Testis (tissue), 3 donors: ENCODE data around the gene LRRC7. TPM values are rescaled to one million over a fixed set of nuclear protein-coding genes. Genes with fewer than 3 reads are reported as not detected.

Source experiments
- DNase-seq: peaks from one replicate; pipeline ENCODE4 v3.0.0-alpha.2; 2019
- H3K27ac ChIP-seq, 2 donors: fragments of 200-600 bp; sonication (generic); one replicate each; pipeline ENCODE4 v1.5.1; 2019
- H3K27me3 ChIP-seq: fragments of 200-600 bp; sonication (generic); one replicate; pipeline ENCODE4 v1.5.1; 2019
- H3K36me3 ChIP-seq: fragments of 200-600 bp; sonication (generic); one replicate; pipeline ENCODE4 v1.5.1; 2017; ENCODE audit warnings: low read depth; ENCODE audit errors: missing control alignments
- H3K4me1 ChIP-seq: fragments of 200-600 bp; sonication (generic); one replicate; pipeline ENCODE4 v1.5.1; 2019
- H3K4me3 ChIP-seq, 2 donors: fragments of 200-600 bp; sonication (generic); one replicate each; pipeline ENCODE4 v1.5.1; 2017 to 2019
- H3K9me3 ChIP-seq: fragments of 200-600 bp; sonication (generic); one replicate; pipeline ENCODE4 v1.5.1; 2017
- CTCF ChIP-seq, 3 experiments: fragments of 450-650 bp in 2 of 3; fragments of 200-600 bp in 1 of 3; sonication (generic) in 1 of 3; IDR thresholded peaks; one replicate each; pipeline ENCODE4 v1.5.1; 2016 to 2019; ENCODE audit warnings: antibody characterized with exemption in 3 of 3, mild to moderate bottlenecking in 2 of 3, moderate library complexity in 1 of 3
- POLR2A ChIP-seq: fragments of 450-650 bp; IDR thresholded peaks from one replicate; pipeline ENCODE4 v1.6.1; 2017; ENCODE audit warnings: antibody characterized with exemption, mild to moderate bottlenecking, moderate library complexity
- WGBS, 2 donors: methylation state at CpG; one replicate each; pipeline ENCODE4 v1.1.5; 2018; 5-methylcytosine and 5-hydroxymethylcytosine counted together
- intact Hi-C: fragments of 100-400 bp; cut with DNase I; formaldehyde crosslinking; loops from one replicate; pipeline ENCODE4 v1.15.1; 2023; ENCODE audit warnings: low total_unique reads
- polyA plus RNA-seq: library from polyadenylated mRNA; stranded (reverse); fragments of 350-450 nt; fragmentation: Illumina TruSeq; extraction: RNeasy Lipid Tissue Mini Kit (QIAGEN cat#74804); gene quantifications from one replicate; pipeline ENCODE4 v1.2.3, GENCODE V29; 2014; ENCODE audit warnings: low read depth, low replicate concordance; ENCODE audit not compliant: insufficient read depth
- total RNA-seq, 2 donors: library from RNA; depleted of rRNA; stranded (reverse); fragments of >200 nt; gene quantifications; one replicate each; pipeline ENCODE4 v1.2.3, GENCODE V29; 2016

LRRC7 gene
- total and polyA plus RNA-seq, 3 donors from 2014 or later = 5.2 to 8.0 (median 6.9) TPM

- no peaks in the 10 kb centered on the region for H3K4me1 ChIP-seq
- TF ChIP-seq CTCF (IDR thresholded peaks at IDR 0.05) = no peak
- TF ChIP-seq POLR2A = no peak
- no peak for DNase-seq
- intact Hi-C loops = no loop called here
- H3K4me3 ChIP-seq = no peak overlapping the region
- H3K27ac ChIP-seq = no peak overlapping the region
- WGBS, 2 donors = 90 to 95% methylated on average over 3 of the region's 3 CpGs
- H3K27me3 ChIP-seq = no peaks in the 10 kb centered on the region
- no peaks in the 10 kb centered on the region for H3K9me3 ChIP-seq
- no peaks in the 10 kb centered on the region for H3K36me3 ChIP-seq
Observed at GRCh38 chr1:70115315-70115714, 547.6 kb downstream of the LRRC7 start.

GRCh38 chr1:70117046-70117445 is 549.3 kb downstream of the LRRC7 start:
- Histone ChIP-seq H3K36me3 (no peaks in the 10 kb centered on the region), H3K4me1 (no peaks in the 10 kb centered on the region), H3K4me3 (no peak overlapping the region), H3K9me3 (no peaks in the 10 kb centered on the region), H3K27me3 (no peaks in the 10 kb centered on the region), H3K27ac (no peak overlapping the region)
- no peak for TF ChIP-seq POLR2A
- intact Hi-C loops = no loop called here
- DNase-seq = no peak

- Histone ChIP-seq H3K36me3 (no peaks in the 10 kb centered on the region), H3K27me3 (no peaks in the 10 kb centered on the region), H3K4me1 (no peaks in the 10 kb centered on the region), H3K27ac (no peak overlapping the region), H3K4me3 (no peak overlapping the region), H3K9me3 (no peaks in the 10 kb centered on the region)
- 69 to 70% methylated on average over 3 of the region's 3 CpGs for WGBS, 2 donors
- TF ChIP-seq POLR2A = no peak
- no peak for TF ChIP-seq CTCF (IDR thresholded peaks at IDR 0.05)
- intact Hi-C loops = no loop called here
- no peak for DNase-seq
Observed at GRCh38 chr1:70134148-70134547, 566.4 kb downstream of the LRRC7 start.

- peak; percentile 23 for DNase-seq
- H3K9me3 ChIP-seq = no peaks in the 10 kb centered on the region
- TF ChIP-seq POLR2A = no peak
- no peak for TF ChIP-seq CTCF (IDR thresholded peaks at IDR 0.05)
- intact Hi-C loops = no loop called here
- peaks cover 10% of the 10 kb centered on the region for H3K4me1 ChIP-seq
- H3K27me3 ChIP-seq = no peaks in the 10 kb centered on the region
- no peak overlapping the region for H3K4me3 ChIP-seq
- H3K27ac ChIP-seq = no peak overlapping the region
- no peaks in the 10 kb centered on the region for H3K36me3 ChIP-seq
Observed at GRCh38 chr1:70140343-70140742, 572.6 kb downstream of the LRRC7 start.

GRCh38 chr1:70140894-70141293 is 573.2 kb downstream of the LRRC7 start:
- H3K36me3 ChIP-seq = no peaks in the 10 kb centered on the region
- no peaks in the 10 kb centered on the region for H3K9me3 ChIP-seq
- no peak for DNase-seq
- no peak for TF ChIP-seq POLR2A
- no peak for TF ChIP-seq CTCF (IDR thresholded peaks at IDR 0.05)
- H3K4me1 ChIP-seq = peaks cover 10% of the 10 kb centered on the region
- 53 to 75% methylated on average over 3 of the region's 3 CpGs for WGBS, 2 donors
- no peak overlapping the region for H3K4me3 ChIP-seq
- H3K27ac ChIP-seq = no peak overlapping the region
- no peaks in the 10 kb centered on the region for H3K27me3 ChIP-seq
- intact Hi-C loops = no loop called here
